Endodermal cell (in vitro differentiated cells): ENCODE measurements around the gene ARHGAP6. TPM values are rescaled to one million over a fixed set of nuclear protein-coding genes. Genes with fewer than 3 reads are reported as not detected.

Experiments used
- DNase-seq: peaks from one replicate; pipeline ENCODE4 v3.0.0-alpha.2; 2017
- H3K27ac ChIP-seq: 2 replicates; pipeline ENCODE4 v1.5.1; 2013; ENCODE audit warnings: mild to moderate bottlenecking, low read depth, low read length, moderate library complexity
- H3K27me3 ChIP-seq: 2 replicates; pipeline ENCODE4 v1.6.1; 2013; ENCODE audit warnings: mild to moderate bottlenecking, low read length, moderate library complexity; ENCODE audit not compliant: insufficient read depth, control insufficient read depth, poor library complexity, severe bottlenecking
- H3K36me3 ChIP-seq: 2 replicates; pipeline ENCODE4 v1.7.0; 2013; ENCODE audit warnings: mild to moderate bottlenecking, low read length, moderate library complexity; ENCODE audit not compliant: control insufficient read depth, insufficient read depth
- H3K4me1 ChIP-seq: one replicate; pipeline ENCODE4 v1.7.0; 2013; ENCODE audit warnings: low read length; ENCODE audit not compliant: control insufficient read depth, insufficient read depth
- H3K4me3 ChIP-seq: 2 replicates; pipeline ENCODE4 v1.5.1; 2013; ENCODE audit warnings: mild to moderate bottlenecking, low read length, moderate library complexity
- H3K9ac ChIP-seq: 2 replicates; pipeline ENCODE4 v1.6.1; 2013; ENCODE audit warnings: mild to moderate bottlenecking, low read length, moderate library complexity; ENCODE audit not compliant: poor library complexity, severe bottlenecking; ENCODE audit errors: extremely low read depth
- H3K9me3 ChIP-seq: 2 replicates; pipeline ENCODE4 v1.6.1; 2013; ENCODE audit warnings: mild to moderate bottlenecking, low read length, moderate library complexity; ENCODE audit not compliant: control insufficient read depth
- H3K27ac Mint-ChIP-seq: 2 replicates; pipeline ENCODE4 v1.8.0; 2020; ENCODE audit warnings: mixed read lengths
- H3K27me3 Mint-ChIP-seq: 2 replicates; pipeline ENCODE4 v1.8.0; 2021; ENCODE audit warnings: mild to moderate bottlenecking, mixed read lengths; ENCODE audit not compliant: insufficient read depth
- H3K36me3 Mint-ChIP-seq: 2 replicates; pipeline ENCODE4 v1.8.0; 2020; ENCODE audit warnings: low read depth, mixed read lengths
- H3K4me1 Mint-ChIP-seq: 2 replicates; pipeline ENCODE4 v1.8.0; 2020; ENCODE audit warnings: mixed read lengths
- H3K4me3 Mint-ChIP-seq: 2 replicates; pipeline ENCODE4 v1.8.0; 2020; ENCODE audit warnings: mild to moderate bottlenecking, moderate library complexity, mixed read lengths
- H3K9me3 Mint-ChIP-seq: 2 replicates; pipeline ENCODE4 v1.8.0; 2020; ENCODE audit warnings: mild to moderate bottlenecking, mixed read lengths
- CTCF ChIP-seq: fragments of 200-600 bp; sonication (generic); conservative IDR thresholded peaks from 2 replicates; pipeline ENCODE4 v1.5.0; 2021; ENCODE audit warnings: antibody characterized with exemption, mild to moderate bottlenecking
- WGBS, 2 experiments: methylation state at CpG; one replicate each; pipeline versions ENCODE4 v1.1.5 to v1.1.7; 2013; ENCODE audit warnings: missing lambda C conversion rate in 2 of 2, mixed read lengths in 1 of 2; ENCODE audit not compliant: insufficient coverage in 1 of 2, insufficient read length in 1 of 2; 5-methylcytosine and 5-hydroxymethylcytosine counted together
- total RNA-seq, 2 donors: library from RNA; stranded (reverse); fragmentation: NEBNext Ultra II Directional in 1 of 2; extraction: Animal tissue kit (Norgen Biotek cat#: 25700) in 1 of 2; gene quantifications; 2 replicates in 1 of 2; 3 replicates in 1 of 2; pipeline ENCODE4 v1.2.1, GENCODE V29; 2021

ARHGAP6 gene
- total RNA-seq, 2 donors from 2014 or later: 0.48 to 0.73 TPM

DNA sequence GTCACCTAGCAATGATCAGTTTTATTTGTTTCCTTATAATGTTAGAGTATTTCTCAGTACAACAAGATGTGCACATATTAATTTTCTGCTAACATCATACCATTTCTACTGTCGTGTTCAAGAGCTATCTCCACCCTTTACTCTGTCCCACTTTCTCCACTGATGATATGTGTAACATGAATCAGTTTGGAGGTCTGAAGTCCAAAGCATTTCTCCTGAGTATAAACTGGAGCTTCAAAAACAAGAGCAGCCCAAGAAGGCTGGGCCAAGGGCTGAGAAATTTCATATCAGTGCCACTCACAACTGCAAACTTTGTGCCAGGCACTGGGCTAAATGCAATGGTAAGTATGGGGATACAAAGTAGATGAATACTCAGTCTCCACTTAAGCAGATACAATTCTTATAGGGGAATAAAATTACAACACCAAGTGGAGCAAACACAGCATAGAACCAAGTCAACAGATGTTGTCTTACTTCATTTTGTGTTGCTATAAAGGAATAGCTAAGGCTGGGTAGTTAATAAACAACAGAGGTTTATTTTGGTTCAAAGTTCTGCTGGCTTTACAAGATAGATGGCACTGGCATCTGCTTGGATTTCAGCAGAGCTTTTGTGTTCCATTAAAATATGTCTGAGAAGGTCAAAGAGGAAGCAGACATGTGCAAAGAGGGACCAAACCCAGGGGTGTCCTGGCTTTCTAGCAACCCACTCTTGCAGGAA is 328.3 kb downstream of the ARHGAP6 start:
- H3K27me3 Mint-ChIP-seq: peaks cover 28% of the 10 kb centered on the region
- no peak overlapping the region for H3K27ac ChIP-seq
- no peaks in the 10 kb centered on the region for H3K36me3 Mint-ChIP-seq
- H3K9ac ChIP-seq: no peak overlapping the region
- no peaks in the 10 kb centered on the region for H3K9me3 ChIP-seq
- no peak overlapping the region for H3K4me3 ChIP-seq
- TF ChIP-seq CTCF: no peak
- H3K4me1 Mint-ChIP-seq: peaks cover 4% of the 10 kb centered on the region
- DNase-seq: no peak
- H3K4me3 Mint-ChIP-seq: no peak overlapping the region
- 100% methylated on average over 1 of the region's 1 CpG; no CpG with 5 or more reads in 1 of the 2 experiments for WGBS, 2 experiments
- H3K36me3 ChIP-seq: no peaks in the 10 kb centered on the region
- no peaks in the 10 kb centered on the region for H3K4me1 ChIP-seq
- H3K27ac Mint-ChIP-seq: no peak overlapping the region
- H3K9me3 Mint-ChIP-seq: peaks cover 21% of the 10 kb centered on the region
- no peaks in the 10 kb centered on the region for H3K27me3 ChIP-seq

GRCh38 chrX:11336201-11336600 is 329.5 kb downstream of the ARHGAP6 start:
- Mint-ChIP-seq H3K4me1 (peaks cover 8% of the 10 kb centered on the region), H3K27me3 (peaks cover 28% of the 10 kb centered on the region), H3K4me3 (no peak overlapping the region), H3K9me3 (peaks cover 29% of the 10 kb centered on the region), H3K36me3 (no peaks in the 10 kb centered on the region), H3K27ac (no peak overlapping the region)
- DNase-seq: no peak
- H3K27me3 ChIP-seq: no peaks in the 10 kb centered on the region
- no peak for TF ChIP-seq CTCF
- H3K4me1 ChIP-seq: no peaks in the 10 kb centered on the region
- no peak overlapping the region for H3K27ac ChIP-seq
- H3K36me3 ChIP-seq: no peaks in the 10 kb centered on the region
- WGBS, 2 experiments: 87% methylated on average over 2 of the region's 2 CpGs; no CpG with 5 or more reads in 1 of the 2 experiments
- H3K9ac ChIP-seq: no peak overlapping the region
- no peak overlapping the region for H3K4me3 ChIP-seq
- H3K9me3 ChIP-seq: no peaks in the 10 kb centered on the region

DNA sequence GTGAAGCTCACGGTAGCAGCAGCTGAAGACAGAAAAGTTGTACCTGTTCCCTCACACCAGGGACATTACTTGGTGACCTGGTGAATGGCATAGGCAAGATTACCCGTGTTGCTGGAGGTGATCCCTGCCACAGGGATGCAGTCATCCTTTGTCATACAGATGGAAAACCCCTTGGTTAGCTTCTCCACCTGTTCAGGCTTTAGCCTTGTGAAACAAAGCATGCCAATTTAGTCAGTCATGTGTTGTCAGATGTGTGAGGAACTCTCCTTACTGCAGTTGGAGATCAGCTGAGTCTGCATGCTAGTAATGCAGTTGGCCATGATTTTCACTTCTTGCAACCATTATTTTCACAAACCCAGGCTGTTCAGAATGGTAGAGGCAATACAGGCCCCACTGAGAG is 331.6 kb downstream of the ARHGAP6 start:
- no peak for DNase-seq
- no peak overlapping the region for H3K27ac ChIP-seq
- Mint-ChIP-seq H3K27me3 (peaks cover 35% of the 10 kb centered on the region), H3K9me3 (peaks cover 29% of the 10 kb centered on the region), H3K36me3 (no peaks in the 10 kb centered on the region), H3K4me1 (peaks cover 8% of the 10 kb centered on the region), H3K4me3 (no peak overlapping the region), H3K27ac (no peak overlapping the region)
- no peak for TF ChIP-seq CTCF
- peaks cover 8% of the 10 kb centered on the region for H3K27me3 ChIP-seq
- 87% methylated on average over 2 of the region's 2 CpGs; no CpG with 5 or more reads in 1 of the 2 experiments for WGBS, 2 experiments
- H3K9me3 ChIP-seq: no peaks in the 10 kb centered on the region
- peaks cover 4% of the 10 kb centered on the region for H3K4me1 ChIP-seq
- no peak overlapping the region for H3K9ac ChIP-seq
- no peaks in the 10 kb centered on the region for H3K36me3 ChIP-seq
- H3K4me3 ChIP-seq: no peak overlapping the region
